Activated CD4-positive, alpha-beta T cell treated with anti-CD3 and anti-CD28 coated beads, Interleukin-2, amount 50 U/mL, for 48 hours (primary cell): ENCODE results near the gene TTC28.
"Not testable (repeated sequence)": the region's sequence is repeated elsewhere in the genome, so short reads cannot be mapped to it uniquely, and the experiment has no call there.

Experiments used
- DNase-seq, 2 experiments: peaks; one replicate each; pipeline ENCODE4 v3.0.0-alpha.2; 2020

The TTC28 gene

DNA sequence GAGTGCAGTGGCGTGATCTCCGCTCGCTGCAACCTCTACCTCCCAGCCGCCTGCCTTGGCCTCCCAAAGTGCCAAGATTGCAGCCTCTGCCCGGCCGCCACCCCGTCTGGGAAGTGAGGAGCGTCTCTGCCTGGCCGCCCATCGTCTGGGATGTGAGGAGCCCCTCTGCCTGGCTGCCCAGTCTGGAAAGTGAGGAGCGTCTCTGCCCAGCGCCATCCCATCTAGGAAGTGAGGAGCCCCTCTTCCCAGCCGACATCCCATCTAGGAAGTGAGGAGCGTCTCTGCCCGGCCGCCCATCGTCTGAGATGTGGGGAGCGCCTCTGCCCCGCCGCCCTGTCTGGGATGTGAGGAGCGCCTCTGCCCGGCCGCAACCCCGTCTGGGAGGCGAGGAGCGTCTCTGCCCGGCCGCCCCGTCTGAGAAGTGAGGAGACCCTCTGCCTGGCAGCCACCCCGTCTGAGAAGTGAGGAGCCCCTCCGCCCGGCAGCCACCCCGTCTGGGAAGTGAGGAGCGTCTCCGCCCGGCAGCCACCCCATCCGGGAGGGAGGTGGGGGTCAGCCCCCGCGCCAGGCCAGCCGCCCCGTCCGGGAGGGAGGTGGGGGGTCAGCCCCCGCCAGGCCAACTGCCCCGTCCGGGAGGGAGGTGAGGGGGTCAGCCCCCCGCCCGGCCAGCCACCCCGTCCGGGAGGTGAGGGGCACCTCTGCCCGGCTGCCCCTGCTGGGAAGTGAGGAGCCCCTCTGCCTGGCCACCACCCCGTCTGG lies 126.4 kb downstream of the TTC28 start:
- not testable (repeated sequence) for DNase-seq

DNA sequence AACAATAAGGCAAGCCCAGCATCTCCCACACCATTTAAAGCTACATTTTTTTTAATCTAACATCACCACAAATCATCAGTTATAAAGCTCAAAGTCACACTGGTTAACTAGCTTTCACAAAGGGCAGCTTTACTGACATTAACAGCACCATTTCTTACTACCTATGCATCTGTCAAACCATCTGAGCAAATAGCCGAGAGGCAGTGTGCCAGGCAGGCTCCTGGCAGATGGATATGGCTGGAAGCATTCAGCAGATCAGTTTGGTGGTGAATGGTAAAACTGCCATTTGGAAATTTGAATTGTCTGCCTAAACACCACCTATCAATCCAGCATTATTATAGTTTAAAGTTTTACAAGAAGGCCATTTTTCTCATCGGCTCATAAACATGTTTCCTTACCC lies 131.2 kb downstream of the TTC28 start:
- no peak for DNase-seq

DNA sequence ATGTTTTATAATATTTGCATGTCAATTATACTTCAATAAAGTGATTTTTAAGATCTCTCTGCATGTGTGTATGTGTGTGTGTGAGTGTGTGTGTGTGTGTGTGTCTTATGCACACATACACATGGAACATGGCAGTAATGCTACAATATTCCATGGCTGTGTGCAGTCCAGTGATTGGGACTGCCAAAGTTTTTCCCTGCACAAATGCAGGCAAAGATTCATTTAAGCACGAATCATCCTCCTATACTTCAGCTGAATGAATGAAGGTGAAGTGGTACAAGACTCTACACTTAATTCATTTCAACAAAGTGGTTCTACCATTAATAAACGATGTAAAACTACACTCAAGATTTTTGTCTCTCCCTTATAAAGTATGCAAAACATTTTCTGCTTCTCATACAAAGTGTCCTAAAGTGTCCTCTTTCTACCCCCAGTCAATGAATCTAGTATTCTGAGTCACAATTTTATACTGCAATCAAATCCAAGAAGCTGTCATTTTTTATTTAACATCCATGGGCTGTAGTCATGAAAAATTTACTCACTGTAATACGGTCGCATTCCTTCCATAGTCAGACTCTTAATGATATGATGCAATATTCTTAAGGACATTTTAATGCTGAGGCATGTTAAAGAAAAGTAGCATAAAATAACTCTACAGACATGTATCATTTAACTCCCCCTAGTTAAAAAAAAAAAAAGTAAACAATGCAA lies 132.4 kb downstream of the TTC28 start:
- no peak for DNase-seq

DNA sequence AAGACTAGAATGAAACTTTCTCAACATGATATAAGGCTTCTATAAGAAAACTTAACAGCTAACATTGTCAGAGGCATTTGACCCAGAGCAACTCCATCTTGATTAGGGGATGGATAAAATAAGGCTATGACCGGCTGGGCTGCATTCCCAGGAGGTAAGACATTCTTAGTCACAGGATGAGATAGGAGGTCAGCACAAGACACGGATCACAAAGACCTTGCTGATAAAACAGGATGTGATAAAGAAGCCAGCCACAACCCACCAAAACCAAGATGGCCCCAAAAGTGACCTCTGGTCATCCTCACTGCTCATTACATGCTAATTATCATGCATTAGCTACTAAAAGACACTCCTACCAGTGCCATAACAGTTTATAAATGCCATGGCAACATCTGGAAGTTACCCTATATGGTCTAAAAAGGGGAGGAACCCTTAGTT lies 135.2 kb downstream of the TTC28 start:
- no peak for DNase-seq

GRCh38 chr22:28542980-28543621 lies 136.5 kb downstream of the TTC28 start:
- DNase-seq, result no peak

DNA sequence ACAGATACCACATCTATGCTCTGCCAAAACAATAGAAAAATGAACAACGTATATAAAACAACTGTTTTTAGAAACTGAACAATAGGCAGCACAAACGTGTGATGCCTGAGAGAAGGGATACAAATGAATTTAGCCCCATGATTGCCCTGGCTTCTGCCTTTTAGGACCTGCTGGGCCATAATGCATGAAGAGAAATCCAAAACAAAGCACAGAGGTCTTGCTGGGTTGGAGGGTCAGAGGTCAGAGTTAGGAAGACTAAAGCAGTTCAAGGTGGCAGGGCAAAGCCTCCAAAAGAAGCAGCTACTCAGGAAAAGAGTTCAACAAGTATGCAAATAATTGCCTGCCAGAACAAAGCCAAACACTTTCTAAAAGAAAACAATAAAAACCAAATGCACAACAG lies 138.5 kb downstream of the TTC28 start:
- no peak for DNase-seq

- no peak for DNase-seq
Observed at GRCh38 chr22:28538922-28539321, 140.7 kb downstream of the TTC28 start.

DNA sequence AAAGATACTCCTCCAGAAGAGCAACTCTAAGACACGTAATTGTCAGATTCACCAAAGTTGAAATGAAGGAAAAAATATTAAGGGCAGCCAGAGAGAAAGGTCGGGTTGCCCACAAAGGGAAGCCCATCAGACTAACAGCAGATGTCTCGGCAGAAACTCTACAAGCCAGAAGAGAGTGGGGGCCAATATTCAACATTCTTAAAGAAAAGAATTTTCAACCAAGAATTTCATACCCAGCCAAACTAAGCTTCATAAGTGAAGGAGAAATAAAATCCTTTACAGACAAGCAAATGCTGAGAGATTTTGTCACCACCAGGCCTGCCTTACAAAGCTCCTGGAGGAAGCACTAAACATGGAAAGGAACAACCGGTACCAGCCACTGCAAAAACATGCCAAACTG lies 149.1 kb downstream of the TTC28 start:
- DNase-seq, result not testable (repeated sequence)

GRCh38 chr22:28529144-28529543 lies 150.5 kb downstream of the TTC28 start:
- DNase-seq, result not testable (repeated sequence)

GRCh38 chr22:28521451-28521850 lies 158.2 kb downstream of the TTC28 start:
- no peak for DNase-seq

GRCh38 chr22:28514321-28514821 lies 165.3 kb downstream of the TTC28 start:
- DNase-seq, result no peak

- DNase-seq, result not testable (repeated sequence)
Observed at GRCh38 chr22:28512387-28512786, 167.3 kb downstream of the TTC28 start.

- DNase-seq, result no peak
Observed at GRCh38 chr22:28507896-28508295, 171.7 kb downstream of the TTC28 start.

GRCh38 chr22:28506150-28506535 lies 173.5 kb downstream of the TTC28 start:
- no peak for DNase-seq

DNA sequence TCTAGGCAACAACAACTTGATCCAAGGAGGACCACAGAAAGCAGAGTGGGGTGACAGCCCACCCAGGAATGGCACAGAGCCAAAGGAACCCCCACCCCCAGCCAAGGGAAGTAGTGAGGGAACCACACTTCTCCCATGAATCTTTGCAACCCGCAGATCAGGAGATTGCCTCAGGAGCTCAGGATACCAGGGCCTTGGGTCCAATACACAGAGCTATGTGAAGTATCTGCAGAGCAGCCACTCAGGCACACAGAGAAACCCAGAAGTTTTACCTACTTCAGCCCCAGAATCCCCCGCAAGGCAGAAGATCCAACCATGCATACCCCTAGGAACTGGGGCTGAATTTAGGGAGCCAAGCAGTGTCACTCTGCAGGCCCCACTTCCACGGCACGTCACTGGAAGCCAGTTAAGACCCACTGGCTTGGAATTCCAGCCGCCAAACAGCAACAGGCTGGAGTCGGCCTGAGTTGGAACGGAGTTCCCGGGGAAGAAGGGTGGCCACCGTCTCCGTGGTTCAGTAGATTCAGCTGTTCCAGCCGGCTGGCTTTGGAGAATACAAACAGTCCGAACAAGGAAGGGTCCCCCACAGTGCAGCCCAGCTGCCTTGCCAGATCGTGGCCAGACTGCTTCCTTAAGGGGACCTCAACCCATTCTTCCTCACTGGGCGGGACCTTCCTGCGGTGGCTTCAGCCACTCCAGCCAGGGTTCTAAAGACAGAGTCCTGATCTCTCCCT lies 174.1 kb downstream of the TTC28 start:
- DNase-seq, result no peak

GRCh38 chr22:28500006-28500405 lies 179.6 kb downstream of the TTC28 start:
- DNase-seq, result no peak

GRCh38 chr22:28498044-28498443 lies 181.6 kb downstream of the TTC28 start:
- DNase-seq, result no peak

GRCh38 chr22:28497188-28497587 lies 182.5 kb downstream of the TTC28 start:
- DNase-seq, result no peak

DNA sequence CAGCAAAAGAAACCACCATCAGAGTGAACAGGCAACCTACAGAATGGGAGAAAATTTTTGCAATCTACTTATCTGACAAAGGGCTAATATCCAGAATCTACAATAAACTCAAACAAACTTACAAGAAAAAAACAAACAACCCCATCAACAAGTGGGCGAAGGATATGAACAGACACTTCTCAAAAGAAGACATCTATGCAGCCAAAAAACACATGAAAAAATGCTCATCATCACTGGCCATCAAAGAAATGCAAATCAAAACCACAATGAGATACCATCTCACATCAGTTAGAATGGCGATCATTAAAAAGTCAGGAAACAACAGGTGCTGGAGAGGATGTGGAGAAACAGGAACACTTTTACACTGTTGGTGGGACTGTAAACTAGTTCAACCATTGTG lies 188.4 kb downstream of the TTC28 start:
- DNase-seq, result not testable (repeated sequence)

GRCh38 chr22:28488825-28489224 lies 190.8 kb downstream of the TTC28 start:
- DNase-seq, result no peak

- DNase-seq, result no peak
Observed at GRCh38 chr22:28484662-28485061, 195.0 kb downstream of the TTC28 start.

- DNase-seq, result no peak
Observed at GRCh38 chr22:28481725-28482124, 197.9 kb downstream of the TTC28 start.
